HL-60/S4 (cell line): Measurements from ENCODE around the gene PRAC1.

Source experiments
- in situ Hi-C: fragments of 300-500 bp; cut with MboI; formaldehyde crosslinking; loops from 2 replicates; pipeline ENCODE4 v1.14.3; 2022; ENCODE audit warnings: low sequenced_read_pairs

The PRAC1 gene

GRCh38 chr17:48722201-48722907, at the start of gene PRAC1:
Gene PRAC1, minus strand, starts transcription at chr17:48722518. Its CDS starts 126 bp downstream, at chr17:48722392.
- in situ Hi-C loops: no loop called here

- in situ Hi-C loops: no loop called here
These were observed 48.6 kb upstream of the PRAC1 start for GRCh38 chr17:48770954-48771353.

- in situ Hi-C loops: no loop called here
These were observed 46.8 kb upstream of the PRAC1 start for GRCh38 chr17:48769009-48769675.

GRCh38 chr17:48767263-48767774, 45.0 kb upstream of the PRAC1 start:
- in situ Hi-C loops: no loop called here

- in situ Hi-C loops: no loop called here
These were observed 38.8 kb upstream of the PRAC1 start for GRCh38 chr17:48761114-48761513.

GRCh38 chr17:48760411-48760810, 38.1 kb upstream of the PRAC1 start:
- in situ Hi-C loops: no loop called here

- in situ Hi-C loops: no loop called here
These were observed 37.0 kb upstream of the PRAC1 start for GRCh38 chr17:48759288-48759687.

GRCh38 chr17:48757524-48757961, 35.2 kb upstream of the PRAC1 start:
- in situ Hi-C loops: no loop called here

- in situ Hi-C loops: no loop called here
These were observed 34.5 kb upstream of the PRAC1 start for GRCh38 chr17:48756830-48757251.

- in situ Hi-C loops: no loop called here
These were observed 33.0 kb upstream of the PRAC1 start for GRCh38 chr17:48755356-48755755.

- in situ Hi-C loops: no loop called here
These were observed 32.4 kb upstream of the PRAC1 start for GRCh38 chr17:48754500-48755261.

GRCh38 chr17:48753794-48754499, 31.6 kb upstream of the PRAC1 start:
- in situ Hi-C loops: no loop called here

- in situ Hi-C loops: no loop called here
These were observed 30.3 kb upstream of the PRAC1 start for GRCh38 chr17:48752399-48753288.

- in situ Hi-C loops: no loop called here
These were observed 29.5 kb upstream of the PRAC1 start for GRCh38 chr17:48751733-48752398.

- in situ Hi-C loops: no loop called here
These were observed 28.9 kb upstream of the PRAC1 start for GRCh38 chr17:48751172-48751571.

GRCh38 chr17:48749621-48750553, 27.6 kb upstream of the PRAC1 start:
- in situ Hi-C loops: no loop called here

- in situ Hi-C loops: no loop called here
These were observed 26.6 kb upstream of the PRAC1 start for GRCh38 chr17:48748718-48749566.
